ENCODE results near the gene TFE3.
"Not testable (repeated sequence)": the region's sequence is repeated elsewhere in the genome, so short reads cannot be mapped to it uniquely, and the experiment has no call there.

The TFE3 gene

GRCh38 chrX:48997865-48998264 lies 45.3 kb downstream of the TFE3 start:
- H3K9me3 ChIP-seq (ENCODE audit: control insufficient read depth, low read length) = peaks cover 14% of the 10 kb centered on the region
- no peak overlapping the region for H3K9ac ChIP-seq (ENCODE audit: low read length)
- no peaks in the 10 kb centered on the region for H3K4me1 ChIP-seq (ENCODE audit: control insufficient read depth, insufficient read depth, low read length)
- peaks cover 3% of the 10 kb centered on the region for H3K27me3 ChIP-seq (replicated peaks; ENCODE audit: control insufficient read depth, insufficient read depth, low read length)
- DNase-seq (ENCODE audit: low read depth) = no peak
- peaks cover 36% of the 10 kb centered on the region for H3K36me3 ChIP-seq (ENCODE audit: control insufficient read depth, insufficient read depth, low read length, severe bottlenecking)
- H3K4me3 ChIP-seq (ENCODE audit: low read length) = no peak overlapping the region

- no peak for DNase-seq (ENCODE audit: low read depth)
- peaks cover 37% of the 10 kb centered on the region for H3K36me3 ChIP-seq (ENCODE audit: control insufficient read depth, insufficient read depth, low read length, severe bottlenecking)
Measured at GRCh38 chrX:48997455-48997854, 45.7 kb downstream of the TFE3 start.

GRCh38 chrX:48996969-48997368 lies 46.2 kb downstream of the TFE3 start:
- H3K4me1 ChIP-seq (ENCODE audit: control insufficient read depth, insufficient read depth, low read length) = no peaks in the 10 kb centered on the region
- peaks cover 40% of the 10 kb centered on the region for H3K36me3 ChIP-seq (ENCODE audit: control insufficient read depth, insufficient read depth, low read length, severe bottlenecking)
- peaks cover 14% of the 10 kb centered on the region for H3K9me3 ChIP-seq (ENCODE audit: control insufficient read depth, low read length)
- peaks cover 3% of the 10 kb centered on the region for H3K27me3 ChIP-seq (replicated peaks; ENCODE audit: control insufficient read depth, insufficient read depth, low read length)
- H3K4me3 ChIP-seq (ENCODE audit: low read length) = no peak overlapping the region
- no peak overlapping the region for H3K9ac ChIP-seq (ENCODE audit: low read length)
- no peak for DNase-seq (ENCODE audit: low read depth)

More at GRCh38 chrX:48997455-48997854, 45.7 kb downstream of the TFE3 start:
- H3K9me3 ChIP-seq (ENCODE audit: control insufficient read depth, low read length) = peaks cover 14% of the 10 kb centered on the region
- H3K27me3 ChIP-seq (replicated peaks; ENCODE audit: control insufficient read depth, insufficient read depth, low read length) = peaks cover 3% of the 10 kb centered on the region
- H3K4me1 ChIP-seq (ENCODE audit: control insufficient read depth, insufficient read depth, low read length) = no peaks in the 10 kb centered on the region
- no peak overlapping the region for H3K4me3 ChIP-seq (ENCODE audit: low read length)
- no peak overlapping the region for H3K9ac ChIP-seq (ENCODE audit: low read length)

- H3K4me1 ChIP-seq (ENCODE audit: control insufficient read depth, insufficient read depth, low read length) = no peaks in the 10 kb centered on the region
- H3K36me3 ChIP-seq (ENCODE audit: control insufficient read depth, insufficient read depth, low read length, severe bottlenecking) = peaks cover 30% of the 10 kb centered on the region
- no peak for DNase-seq (ENCODE audit: low read depth)
- no peak overlapping the region for H3K4me3 ChIP-seq (ENCODE audit: low read length)
- no peak overlapping the region for H3K9ac ChIP-seq (ENCODE audit: low read length)
- peaks cover under 1% of the 10 kb centered on the region for H3K27me3 ChIP-seq (replicated peaks; ENCODE audit: control insufficient read depth, insufficient read depth, low read length)
- peaks cover 6% of the 10 kb centered on the region for H3K9me3 ChIP-seq (ENCODE audit: control insufficient read depth, low read length)
Measured at GRCh38 chrX:48992341-48992740, 50.8 kb downstream of the TFE3 start.

GRCh38 chrX:48989483-48989882 lies 53.7 kb downstream of the TFE3 start:
- H3K4me1 ChIP-seq (ENCODE audit: control insufficient read depth, insufficient read depth, low read length) = no peaks in the 10 kb centered on the region
- no peak for DNase-seq (ENCODE audit: low read depth)
- H3K27me3 ChIP-seq (replicated peaks; ENCODE audit: control insufficient read depth, insufficient read depth, low read length) = peaks cover 4% of the 10 kb centered on the region
- H3K9me3 ChIP-seq (ENCODE audit: control insufficient read depth, low read length) = no peaks in the 10 kb centered on the region
- H3K36me3 ChIP-seq (ENCODE audit: control insufficient read depth, insufficient read depth, low read length, severe bottlenecking) = peaks cover 23% of the 10 kb centered on the region
- no peak overlapping the region for H3K9ac ChIP-seq (ENCODE audit: low read length)
- H3K4me3 ChIP-seq (ENCODE audit: low read length) = no peak overlapping the region

- Histone ChIP-seq H3K27me3 (replicated peaks; ENCODE audit: control insufficient read depth, insufficient read depth, low read length) (peaks cover 4% of the 10 kb centered on the region), H3K9me3 (ENCODE audit: control insufficient read depth, low read length) (no peaks in the 10 kb centered on the region), H3K36me3 (ENCODE audit: control insufficient read depth, insufficient read depth, low read length, severe bottlenecking) (peaks cover 44% of the 10 kb centered on the region), H3K4me1 (ENCODE audit: control insufficient read depth, insufficient read depth, low read length) (no peaks in the 10 kb centered on the region), H3K9ac (ENCODE audit: low read length) (no peak overlapping the region), H3K4me3 (ENCODE audit: low read length) (no peak overlapping the region)
- DNase-seq (ENCODE audit: low read depth) = no peak
Measured at GRCh38 chrX:48983896-48984295, 59.3 kb downstream of the TFE3 start.

- DNase-seq (ENCODE audit: low read depth) = no peak
- Histone ChIP-seq H3K9ac (ENCODE audit: low read length) (no peak overlapping the region), H3K9me3 (ENCODE audit: control insufficient read depth, low read length) (no peaks in the 10 kb centered on the region), H3K27me3 (replicated peaks; ENCODE audit: control insufficient read depth, insufficient read depth, low read length) (peaks cover 4% of the 10 kb centered on the region), H3K36me3 (ENCODE audit: control insufficient read depth, insufficient read depth, low read length, severe bottlenecking) (peaks cover 44% of the 10 kb centered on the region), H3K4me3 (ENCODE audit: low read length) (no peak overlapping the region), H3K4me1 (ENCODE audit: control insufficient read depth, insufficient read depth, low read length) (no peaks in the 10 kb centered on the region)
Measured at GRCh38 chrX:48983081-48983480, 60.1 kb downstream of the TFE3 start.

- no peak for DNase-seq (ENCODE audit: low read depth)
- Histone ChIP-seq H3K9me3 (ENCODE audit: control insufficient read depth, low read length) (no peaks in the 10 kb centered on the region), H3K27me3 (replicated peaks; ENCODE audit: control insufficient read depth, insufficient read depth, low read length) (peaks cover 4% of the 10 kb centered on the region), H3K4me3 (ENCODE audit: low read length) (no peak overlapping the region), H3K4me1 (ENCODE audit: control insufficient read depth, insufficient read depth, low read length) (no peaks in the 10 kb centered on the region), H3K9ac (ENCODE audit: low read length) (no peak overlapping the region), H3K36me3 (ENCODE audit: control insufficient read depth, insufficient read depth, low read length, severe bottlenecking) (peaks cover 49% of the 10 kb centered on the region)
Measured at GRCh38 chrX:48981178-48981577, 62.0 kb downstream of the TFE3 start.

GRCh38 chrX:48980341-48980740 lies 62.8 kb downstream of the TFE3 start:
- H3K9me3 ChIP-seq (ENCODE audit: control insufficient read depth, low read length); DNase-seq (ENCODE audit: low read depth); H3K4me3 ChIP-seq (ENCODE audit: low read length); H3K27me3 ChIP-seq (replicated peaks; ENCODE audit: control insufficient read depth, insufficient read depth, low read length); H3K9ac ChIP-seq (ENCODE audit: low read length); H3K4me1 ChIP-seq (ENCODE audit: control insufficient read depth, insufficient read depth, low read length): not testable (repeated sequence)
- peaks cover 52% of the 10 kb centered on the region for H3K36me3 ChIP-seq (ENCODE audit: control insufficient read depth, insufficient read depth, low read length, severe bottlenecking)
